Right atrium auricular region (tissue), 2 donors: ENCODE results near the gene KCNH1. TPM values are rescaled to one million over a fixed set of nuclear protein-coding genes. Genes with fewer than 3 reads are reported as not detected.

Experiments used
- DNase-seq: peaks from one replicate; pipeline ENCODE4 v3.0.0-alpha.2; 2019; ENCODE audit warnings: low spot score
- H3K27ac ChIP-seq, 2 donors: fragments of 200-600 bp; sonication (generic); 1 replicate in 1 of 2; 2 replicates in 1 of 2; pipeline ENCODE4 v1.5.1; 2016 to 2019
- H3K27me3 ChIP-seq, 2 donors: fragments of 200-600 bp; sonication (generic); one replicate each; pipeline versions ENCODE4 v1.5.1 to v1.6.0; 2017 to 2019
- H3K36me3 ChIP-seq: fragments of 200-600 bp; sonication (generic); one replicate; pipeline ENCODE4 v1.5.1; 2016
- H3K4me1 ChIP-seq, 2 donors: fragments of 200-600 bp; sonication (generic); one replicate each; pipeline versions ENCODE4 v1.5.1 to v1.6.0; 2017 to 2019
- H3K4me3 ChIP-seq, 2 donors: fragments of 200-600 bp; sonication (generic); 1 replicate in 1 of 2; 2 replicates in 1 of 2; pipeline ENCODE4 v1.5.1; 2017 to 2019; ENCODE audit warnings: mild to moderate bottlenecking in 1 of 2, moderate library complexity in 1 of 2
- H3K9me3 ChIP-seq, 2 donors: fragments of 200-600 bp; sonication (generic); one replicate each; pipeline ENCODE4 v1.5.1; 2019
- total RNA-seq, 2 donors: library from RNA; depleted of rRNA; stranded (reverse); fragments of >200 nt; gene quantifications; one replicate each; pipeline ENCODE4 v1.1.0, GENCODE V29; 2016
- TF ChIP-seq, protein P1 (sequence below), 2 donors: fragments of 200-600 bp; sonication (generic); IDR thresholded peaks; one replicate each; pipeline ENCODE4 v1.5.1; 2019; ENCODE audit warnings: antibody characterized with exemption in 2 of 2

KCNH1 gene
- total RNA-seq, 2 donors from 2014 or later, result not detected

DNA sequence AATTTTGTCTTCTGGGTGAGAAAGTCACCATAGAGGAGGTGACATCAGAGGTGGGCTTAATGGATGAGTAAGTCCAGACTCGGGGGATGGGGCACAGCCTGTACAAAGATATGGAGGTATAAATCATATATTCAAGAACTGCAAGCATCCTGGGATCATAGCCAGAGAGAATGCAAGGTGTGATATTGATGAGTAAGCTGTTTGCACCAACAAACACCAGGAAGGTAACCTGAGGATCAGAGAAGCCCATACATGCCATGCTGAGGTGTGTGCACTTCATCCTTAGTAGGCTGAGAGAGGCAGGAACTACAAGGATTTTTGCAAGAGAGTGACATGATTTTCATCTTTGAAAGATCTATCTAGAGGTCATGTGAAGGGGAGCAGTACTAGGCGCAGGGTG is 498.8 kb downstream of the KCNH1 start:
- Histone ChIP-seq H3K36me3 (no peaks in the 10 kb centered on the region), H3K27me3 (no peaks in the 10 kb centered on the region), H3K9me3 (no peaks in the 10 kb centered on the region), H3K4me1 (peaks cover 0 to 21% of the 10 kb centered on the region in 2 donors), H3K4me3 (no peak overlapping the region), H3K27ac (no peak overlapping the region)
- no peak for DNase-seq
- TF ChIP-seq, protein P1, sequence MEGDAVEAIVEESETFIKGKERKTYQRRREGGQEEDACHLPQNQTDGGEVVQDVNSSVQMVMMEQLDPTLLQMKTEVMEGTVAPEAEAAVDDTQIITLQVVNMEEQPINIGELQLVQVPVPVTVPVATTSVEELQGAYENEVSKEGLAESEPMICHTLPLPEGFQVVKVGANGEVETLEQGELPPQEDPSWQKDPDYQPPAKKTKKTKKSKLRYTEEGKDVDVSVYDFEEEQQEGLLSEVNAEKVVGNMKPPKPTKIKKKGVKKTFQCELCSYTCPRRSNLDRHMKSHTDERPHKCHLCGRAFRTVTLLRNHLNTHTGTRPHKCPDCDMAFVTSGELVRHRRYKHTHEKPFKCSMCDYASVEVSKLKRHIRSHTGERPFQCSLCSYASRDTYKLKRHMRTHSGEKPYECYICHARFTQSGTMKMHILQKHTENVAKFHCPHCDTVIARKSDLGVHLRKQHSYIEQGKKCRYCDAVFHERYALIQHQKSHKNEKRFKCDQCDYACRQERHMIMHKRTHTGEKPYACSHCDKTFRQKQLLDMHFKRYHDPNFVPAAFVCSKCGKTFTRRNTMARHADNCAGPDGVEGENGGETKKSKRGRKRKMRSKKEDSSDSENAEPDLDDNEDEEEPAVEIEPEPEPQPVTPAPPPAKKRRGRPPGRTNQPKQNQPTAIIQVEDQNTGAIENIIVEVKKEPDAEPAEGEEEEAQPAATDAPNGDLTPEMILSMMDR (IDR thresholded peaks at IDR 0.05), result no peak

DNA sequence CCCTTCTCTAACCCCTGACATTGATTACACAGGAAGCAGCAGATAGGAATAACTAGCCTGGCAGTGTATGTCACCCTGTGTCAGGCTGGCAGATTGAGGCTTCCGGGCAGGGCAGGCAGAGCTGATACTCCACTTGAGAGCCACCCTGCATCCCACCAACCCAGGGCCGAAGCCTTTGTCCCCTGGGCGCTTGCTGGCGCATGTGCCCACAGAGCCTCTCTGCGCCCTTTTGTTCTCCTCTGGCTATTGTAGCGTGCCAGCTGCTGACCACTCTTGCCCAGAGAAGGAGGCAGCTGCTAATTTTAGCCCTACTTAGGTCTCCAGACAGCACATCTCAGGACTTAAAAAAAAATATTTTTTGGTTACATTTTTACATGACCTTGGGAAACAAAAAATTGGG is 500.3 kb downstream of the KCNH1 start:
- Histone ChIP-seq H3K9me3 (no peaks in the 10 kb centered on the region), H3K27me3 (no peaks in the 10 kb centered on the region), H3K4me1 (peaks cover 0 to 21% of the 10 kb centered on the region in 2 donors), H3K36me3 (no peaks in the 10 kb centered on the region), H3K27ac (peak overlapping the region; percentile 58 to 68), H3K4me3 (no peak overlapping the region)
- TF ChIP-seq, protein P1 (IDR thresholded peaks at IDR 0.05), result no peak
- DNase-seq, result no peak

DNA sequence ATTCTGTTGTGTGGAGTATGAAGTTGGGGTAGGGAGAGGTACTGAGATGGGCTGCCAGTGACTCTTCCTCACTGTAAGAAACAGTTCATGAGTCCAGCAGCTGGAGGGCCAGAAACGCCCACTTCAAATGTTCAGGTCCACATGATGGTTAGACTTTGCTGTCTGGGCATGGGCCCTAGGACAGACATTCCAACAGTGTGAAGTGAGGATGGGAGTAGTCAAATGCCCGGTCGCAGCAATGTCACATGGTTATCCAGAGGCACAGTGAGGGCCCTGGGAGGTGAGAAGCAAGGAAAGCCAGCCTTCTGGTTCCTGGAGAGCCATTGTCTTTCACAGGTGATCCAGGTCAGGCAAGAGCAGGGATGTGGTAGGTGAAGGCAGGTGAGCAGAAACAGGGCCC is 500.8 kb downstream of the KCNH1 start:
- Histone ChIP-seq H3K36me3 (no peaks in the 10 kb centered on the region), H3K4me3 (no peak overlapping the region), H3K9me3 (no peaks in the 10 kb centered on the region), H3K4me1 (peaks cover 0 to 21% of the 10 kb centered on the region in 2 donors), H3K27me3 (no peaks in the 10 kb centered on the region), H3K27ac (peak overlapping the region; percentile 58 to 68)
- TF ChIP-seq, protein P1 (IDR thresholded peaks at IDR 0.05), result no peak
- DNase-seq, result no peak

DNA sequence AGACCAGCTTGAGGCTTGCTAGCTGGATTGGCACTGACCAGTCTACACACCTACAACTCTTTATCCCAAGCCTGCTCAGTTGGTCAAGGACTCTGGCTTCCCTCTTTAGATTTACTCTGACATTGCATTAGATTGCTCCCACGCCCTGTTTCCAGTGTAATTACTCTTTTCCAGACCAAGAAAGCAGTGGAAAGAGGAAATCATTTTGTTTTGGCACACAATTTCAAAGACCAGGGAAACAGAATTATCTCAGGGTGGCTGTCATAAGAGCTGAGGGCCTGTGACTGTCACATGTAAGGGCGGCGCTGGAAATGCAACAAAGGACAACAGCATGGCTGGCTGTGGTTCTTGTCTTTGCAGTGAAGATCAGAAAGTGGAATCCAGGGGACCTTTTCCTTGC is 502.5 kb downstream of the KCNH1 start:
- TF ChIP-seq, protein P1 (IDR thresholded peaks at IDR 0.05), result no peak
- Histone ChIP-seq H3K9me3 (no peaks in the 10 kb centered on the region), H3K27me3 (no peaks in the 10 kb centered on the region), H3K4me3 (no peak overlapping the region), H3K27ac (peak overlapping the region; percentile 65 to 68), H3K36me3 (no peaks in the 10 kb centered on the region), H3K4me1 (peaks cover 0 to 21% of the 10 kb centered on the region in 2 donors)
- DNase-seq, result no peak

DNA sequence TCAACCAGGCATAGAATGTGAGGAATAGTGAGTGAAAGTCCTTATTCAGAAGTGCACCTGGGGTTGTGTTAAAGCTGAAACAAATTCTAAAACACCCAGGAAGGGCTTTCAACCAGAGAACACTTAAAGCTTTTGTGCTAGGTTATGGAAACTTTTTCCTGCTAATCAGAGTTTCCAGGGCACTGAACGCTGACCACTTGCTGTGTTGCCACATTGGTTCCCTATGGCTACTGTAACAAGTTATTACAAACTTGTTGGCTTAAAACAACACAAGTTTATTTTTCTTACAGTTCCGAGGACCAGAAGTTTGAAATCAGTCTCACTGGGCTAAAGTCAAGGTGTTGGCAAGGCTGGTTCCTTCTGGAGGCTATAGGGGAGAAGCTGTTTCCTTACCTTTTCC is 504.7 kb downstream of the KCNH1 start:
- Histone ChIP-seq H3K4me3 (no peak overlapping the region), H3K4me1 (peaks cover 0 to 21% of the 10 kb centered on the region in 2 donors), H3K36me3 (no peaks in the 10 kb centered on the region), H3K27me3 (no peaks in the 10 kb centered on the region), H3K27ac (no peak overlapping the region), H3K9me3 (no peaks in the 10 kb centered on the region)
- DNase-seq, result no peak
- TF ChIP-seq, protein P1 (IDR thresholded peaks at IDR 0.05), result no peak

DNA sequence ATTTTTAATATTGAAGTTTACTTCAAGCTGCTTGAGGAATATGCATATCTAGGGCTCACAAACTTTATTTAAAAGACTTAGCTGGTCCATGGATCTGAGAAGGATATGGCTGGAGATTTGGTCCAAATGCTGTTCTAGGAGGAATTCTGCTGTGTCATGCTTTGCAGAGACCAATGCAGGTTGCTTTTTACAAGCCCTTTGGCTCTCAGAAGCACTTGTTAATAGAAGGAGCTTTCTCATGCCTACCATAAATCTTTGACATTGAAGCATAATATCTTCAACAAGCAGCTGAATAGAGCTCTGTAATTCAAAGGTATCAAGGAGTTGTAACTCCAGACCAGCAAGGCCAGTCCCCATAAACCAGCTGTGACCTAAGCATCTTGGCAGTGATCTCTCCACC is 506.2 kb downstream of the KCNH1 start:
- Histone ChIP-seq H3K4me1 (peaks cover 0 to 15% of the 10 kb centered on the region in 2 donors), H3K27ac (no peak overlapping the region), H3K36me3 (no peaks in the 10 kb centered on the region), H3K4me3 (no peak overlapping the region), H3K27me3 (no peaks in the 10 kb centered on the region), H3K9me3 (no peaks in the 10 kb centered on the region)
- no peak for DNase-seq
- TF ChIP-seq, protein P1 (IDR thresholded peaks at IDR 0.05), result no peak
